Sigmoid colon (tissue), 4 donors: ENCODE data around the gene POU2F3.

Experiments
- EP300 ChIP-seq, 4 donors: sonication (generic); formaldehyde crosslinking; IDR thresholded peaks; one replicate each; pipeline ENCODE4 v1.6.1; 2017; ENCODE audit warnings: antibody characterized with exemption in 4 of 4
- POLR2A ChIP-seq, 2 donors: fragments of 450-650 bp; IDR thresholded peaks; one replicate each; pipeline ENCODE4 v1.6.1; 2016; ENCODE audit warnings: antibody characterized with exemption in 2 of 2, mild to moderate bottlenecking in 2 of 2, moderate library complexity in 2 of 2
- POLR2AphosphoS5 ChIP-seq, 4 donors: sonication (generic); formaldehyde crosslinking; IDR thresholded peaks; one replicate each; pipeline ENCODE4 v1.6.1; 2017; ENCODE audit warnings: antibody characterized with exemption in 4 of 4
- TF ChIP-seq, protein P1 (sequence below), 4 experiments: fragments of 450-650 bp in 3 of 4; fragments of 200-600 bp in 1 of 4; IDR thresholded peaks; one replicate each; pipeline ENCODE4 v1.5.1; 2016 to 2019; ENCODE audit warnings: antibody characterized with exemption in 4 of 4, mild to moderate bottlenecking in 3 of 4, moderate library complexity in 2 of 4

DNA sequence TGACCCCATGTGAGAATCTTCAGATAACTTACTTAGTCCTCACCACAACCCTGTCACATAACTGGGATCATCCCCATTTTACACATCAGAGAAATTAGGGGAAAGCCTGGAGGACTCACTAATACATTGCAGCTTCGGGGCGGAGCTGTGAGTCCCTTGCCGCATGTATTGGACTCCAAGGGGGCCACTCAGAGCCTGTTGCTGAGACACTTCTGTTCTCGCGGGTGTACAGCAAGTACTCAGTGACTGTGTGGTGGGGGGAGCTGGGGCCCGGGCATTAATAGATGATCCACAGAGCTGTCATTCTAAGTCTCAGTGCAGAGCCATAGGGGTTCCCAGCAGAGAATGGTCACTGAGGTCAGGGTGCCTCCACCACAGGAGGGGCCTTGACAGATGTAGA lies 15.6 kb upstream of the POU2F3 start:
- TF ChIP-seq, protein P1, sequence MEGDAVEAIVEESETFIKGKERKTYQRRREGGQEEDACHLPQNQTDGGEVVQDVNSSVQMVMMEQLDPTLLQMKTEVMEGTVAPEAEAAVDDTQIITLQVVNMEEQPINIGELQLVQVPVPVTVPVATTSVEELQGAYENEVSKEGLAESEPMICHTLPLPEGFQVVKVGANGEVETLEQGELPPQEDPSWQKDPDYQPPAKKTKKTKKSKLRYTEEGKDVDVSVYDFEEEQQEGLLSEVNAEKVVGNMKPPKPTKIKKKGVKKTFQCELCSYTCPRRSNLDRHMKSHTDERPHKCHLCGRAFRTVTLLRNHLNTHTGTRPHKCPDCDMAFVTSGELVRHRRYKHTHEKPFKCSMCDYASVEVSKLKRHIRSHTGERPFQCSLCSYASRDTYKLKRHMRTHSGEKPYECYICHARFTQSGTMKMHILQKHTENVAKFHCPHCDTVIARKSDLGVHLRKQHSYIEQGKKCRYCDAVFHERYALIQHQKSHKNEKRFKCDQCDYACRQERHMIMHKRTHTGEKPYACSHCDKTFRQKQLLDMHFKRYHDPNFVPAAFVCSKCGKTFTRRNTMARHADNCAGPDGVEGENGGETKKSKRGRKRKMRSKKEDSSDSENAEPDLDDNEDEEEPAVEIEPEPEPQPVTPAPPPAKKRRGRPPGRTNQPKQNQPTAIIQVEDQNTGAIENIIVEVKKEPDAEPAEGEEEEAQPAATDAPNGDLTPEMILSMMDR (IDR thresholded peaks at IDR 0.05): no peak
- TF ChIP-seq EP300 (IDR thresholded peaks at IDR 0.05) (no peak), POLR2A (IDR thresholded peaks at IDR 0.05) (no peak), POLR2AphosphoS5 (IDR thresholded peaks at IDR 0.05) (no peak)
